H9 (cell line): ENCODE results near the gene MCCC2. TPM values are rescaled to one million over a fixed set of nuclear protein-coding genes. Genes with fewer than 3 reads are reported as not detected.
A peak's percentile ranks its signal among the peaks of the same experiment; 100 is the strongest.

ENCODE experiments used
- DNase-seq: peaks from one replicate; pipeline ENCODE4 v3.0.0-alpha.2; 2017
- H2AFZ ChIP-seq: one replicate; pipeline ENCODE4 v1.6.1; 2013; ENCODE audit warnings: mild to moderate bottlenecking, low read length, control low read depth, moderate library complexity
- H2AK5ac ChIP-seq: 2 replicates; pipeline ENCODE4 v1.6.1; 2013; ENCODE audit warnings: low read length, control low read depth, mixed read lengths; ENCODE audit not compliant: insufficient read length
- H2BK120ac ChIP-seq: one replicate; pipeline ENCODE4 v1.6.1; 2013; ENCODE audit warnings: low read depth, mild to moderate bottlenecking, low read length, control low read depth, inconsistent platforms; ENCODE audit not compliant: poor library complexity, severe bottlenecking
- H2BK12ac ChIP-seq: 2 replicates; pipeline ENCODE4 v1.6.1; 2013; ENCODE audit warnings: low read length, control low read depth, mixed read lengths, low read depth; ENCODE audit not compliant: insufficient read length
- H2BK15ac ChIP-seq: 2 replicates; pipeline ENCODE4 v1.6.1; 2013; ENCODE audit warnings: low read depth, low read length, control low read depth
- H2BK20ac ChIP-seq: one replicate; pipeline ENCODE4 v1.6.1; 2013; ENCODE audit warnings: low read depth, mild to moderate bottlenecking, low read length, control low read depth, inconsistent platforms; ENCODE audit not compliant: poor library complexity, severe bottlenecking
- H2BK5ac ChIP-seq: 2 replicates; pipeline ENCODE4 v1.6.1; 2013; ENCODE audit warnings: low read length, control low read depth, mixed read lengths; ENCODE audit not compliant: insufficient read length
- H3K14ac ChIP-seq: 2 replicates; pipeline ENCODE4 v1.6.1; 2013; ENCODE audit warnings: low read length, control low read depth; ENCODE audit not compliant: insufficient read depth
- H3K18ac ChIP-seq: 2 replicates; pipeline ENCODE4 v1.6.1; 2013; ENCODE audit warnings: low read depth, mild to moderate bottlenecking, mixed read lengths, low read length, control low read depth; ENCODE audit not compliant: insufficient read length
- H3K23ac ChIP-seq: 2 replicates; pipeline ENCODE4 v1.6.1; 2013; ENCODE audit warnings: low read length, control low read depth, mixed read lengths, low read depth; ENCODE audit not compliant: insufficient read length
- H3K23me2 ChIP-seq: 2 replicates; pipeline ENCODE4 v1.6.1; 2013; ENCODE audit warnings: low read depth, mild to moderate bottlenecking, mixed read lengths, low read length, control low read depth; ENCODE audit not compliant: insufficient read length, poor library complexity, severe bottlenecking
- H3K27ac ChIP-seq: 2 replicates; pipeline ENCODE4 v1.5.1; 2013; ENCODE audit warnings: low read length, control low read depth, mixed read lengths, low read depth; ENCODE audit not compliant: insufficient read length
- H3K27me3 ChIP-seq: 2 replicates; pipeline ENCODE4 v1.6.1; 2013; ENCODE audit warnings: low read length, control low read depth, inconsistent platforms; ENCODE audit not compliant: insufficient read depth
- H3K4ac ChIP-seq: 2 replicates; pipeline ENCODE4 v1.6.1; 2013; ENCODE audit warnings: low read depth, mild to moderate bottlenecking, control low read depth, inconsistent platforms, low read length, moderate library complexity
- H3K4me1 ChIP-seq: 2 replicates; pipeline ENCODE4 v1.6.1; 2013; ENCODE audit warnings: low read length, control low read depth, inconsistent platforms; ENCODE audit not compliant: insufficient read depth
- H3K4me2 ChIP-seq: 2 replicates; pipeline ENCODE4 v1.6.1; 2013; ENCODE audit warnings: low read length, control low read depth, mixed read lengths; ENCODE audit not compliant: insufficient read length, insufficient read depth
- H3K56ac ChIP-seq: 2 replicates; pipeline ENCODE4 v1.6.1; 2013; ENCODE audit warnings: low read depth, mild to moderate bottlenecking, mixed read lengths, low read length, control low read depth; ENCODE audit not compliant: insufficient read length
- H3K79me1 ChIP-seq: 2 replicates; pipeline ENCODE4 v1.6.1; 2013; ENCODE audit warnings: low read depth, mild to moderate bottlenecking, moderate library complexity, low read length, control low read depth, inconsistent platforms; ENCODE audit not compliant: insufficient read depth, poor library complexity, severe bottlenecking
- H3K79me2 ChIP-seq: 2 replicates; pipeline ENCODE4 v1.6.1; 2013; ENCODE audit warnings: low read length, control low read depth, inconsistent platforms; ENCODE audit not compliant: insufficient read depth
- H3K9ac ChIP-seq: 2 replicates; pipeline ENCODE4 v1.6.1; 2013; ENCODE audit warnings: low read length, control low read depth, mixed read lengths; ENCODE audit not compliant: insufficient read length; ENCODE audit errors: extremely low read depth
- H3K9me3 ChIP-seq: one replicate; pipeline ENCODE4 v1.6.1; 2013; ENCODE audit warnings: low read depth, low read length, inconsistent platforms; ENCODE audit not compliant: control insufficient read depth
- H3T11ph ChIP-seq: one replicate; pipeline ENCODE4 v1.6.1; 2013; ENCODE audit warnings: mild to moderate bottlenecking, low read length, control low read depth, inconsistent platforms
- H4K20me1 ChIP-seq: one replicate; pipeline ENCODE4 v1.6.1; 2013; ENCODE audit not compliant: control insufficient read depth, insufficient read length, insufficient read depth
- H4K5ac ChIP-seq: 2 replicates; pipeline ENCODE4 v1.6.1; 2013; ENCODE audit warnings: low read depth, mild to moderate bottlenecking, mixed read lengths, low read length, control low read depth; ENCODE audit not compliant: insufficient read length
- H4K8ac ChIP-seq: replicated peaks from 2 replicates; pipeline ENCODE4 v1.6.1; 2013; ENCODE audit warnings: low read length, control low read depth, mixed read lengths, low read depth; ENCODE audit not compliant: insufficient read length
- H4K91ac ChIP-seq: 2 replicates; pipeline ENCODE4 v1.6.1; 2013; ENCODE audit warnings: low read depth, mild to moderate bottlenecking, moderate library complexity, mixed read lengths, low read length, control low read depth; ENCODE audit not compliant: insufficient read length
- H3K27ac Mint-ChIP-seq, 3 experiments: 2 replicates in 2 of 3; 3 replicates in 1 of 3; pipeline ENCODE4 v1.8.0; 2020 to 2021; ENCODE audit warnings: mixed read lengths in 3 of 3, mild to moderate bottlenecking in 1 of 3, moderate library complexity in 1 of 3
- H3K27me3 Mint-ChIP-seq: 2 replicates; pipeline ENCODE4 v1.8.0; 2021; ENCODE audit warnings: low read depth, mild to moderate bottlenecking, moderate library complexity, mixed read lengths
- H3K36me3 Mint-ChIP-seq, 3 experiments: 2 replicates in 2 of 3; 3 replicates in 1 of 3; pipeline ENCODE4 v1.8.0; 2020 to 2021; ENCODE audit warnings: low read depth in 3 of 3, mixed read lengths in 3 of 3; ENCODE audit not compliant: insufficient read depth in 1 of 3
- H3K4me1 Mint-ChIP-seq, 2 experiments: 2 replicates each; pipeline ENCODE4 v1.8.0; 2020; ENCODE audit warnings: mixed read lengths in 2 of 2
- H3K4me3 Mint-ChIP-seq, 2 experiments: 2 replicates in 1 of 2; 3 replicates in 1 of 2; pipeline ENCODE4 v1.8.0; 2020 to 2021; ENCODE audit warnings: mild to moderate bottlenecking in 2 of 2, mixed read lengths in 2 of 2, moderate library complexity in 1 of 2
- H3K9me3 Mint-ChIP-seq, 2 experiments: 2 replicates in 1 of 2; 3 replicates in 1 of 2; pipeline ENCODE4 v1.8.0; 2020; ENCODE audit warnings: mild to moderate bottlenecking in 2 of 2, mixed read lengths in 2 of 2, moderate library complexity in 1 of 2
- CTCF ChIP-seq: fragments of 200-600 bp; sonication (generic); conservative IDR thresholded peaks from 3 replicates; pipeline ENCODE4 v1.8.0; 2021; ENCODE audit warnings: antibody characterized with exemption, mild to moderate bottlenecking
- WGBS: extraction: QIAGEN DNeasy Blood & Tissue Kit; methylation state at CpG from one replicate; pipeline ENCODE4 v1.1.7; 2013; ENCODE audit warnings: missing lambda C conversion rate, low lambda C conversion rate, mixed read lengths; ENCODE audit not compliant: insufficient read length; ENCODE audit errors: extremely low coverage; 5-methylcytosine and 5-hydroxymethylcytosine counted together
- total RNA-seq: library from RNA; stranded (reverse); gene quantifications from 2 replicates; pipeline ENCODE4 v1.2.1, GENCODE V29; 2021

MCCC2 gene
- total RNA-seq, 1 experiment from 2014 or later = 62.7 TPM

- no peak overlapping the region for H4K5ac ChIP-seq
- no peaks in the 10 kb centered on the region for H3K23me2 ChIP-seq
- Mint-ChIP-seq H3K27me3 (peaks cover 5% of the 10 kb centered on the region), H3K9me3 (no peaks in the 10 kb centered on the region), H3K4me3 (peak overlapping the region in 1 of 2 experiments; percentile 10; a peak in 2 of 5 replicates), H3K4me1 (peaks cover 9 to 12% of the 10 kb centered on the region in 2 experiments), H3K36me3 (no peaks in the 10 kb centered on the region), H3K27ac (peak overlapping the region in 1 of 3 experiments; percentile 23; a peak in 3 of 7 replicates)
- TF ChIP-seq CTCF = no peak
- no peak overlapping the region for H2BK20ac ChIP-seq
- no peak overlapping the region for H3K18ac ChIP-seq
- H2BK5ac ChIP-seq = no peak overlapping the region
- no peaks in the 10 kb centered on the region for H3K79me2 ChIP-seq
- H3K4me1 ChIP-seq = no peaks in the 10 kb centered on the region
- H3K4me2 ChIP-seq = peak overlapping the region; percentile 7
- H2BK15ac ChIP-seq = no peak overlapping the region
- no peak overlapping the region for H3K56ac ChIP-seq
- no peak overlapping the region for H3K23ac ChIP-seq
- no peak overlapping the region for H2BK12ac ChIP-seq
- H3T11ph ChIP-seq = no peak overlapping the region
- H4K91ac ChIP-seq = no peak overlapping the region
- no peak overlapping the region for H3K4ac ChIP-seq
- no peaks in the 10 kb centered on the region for H3K79me1 ChIP-seq
- H3K9me3 ChIP-seq = no peaks in the 10 kb centered on the region
- H4K8ac ChIP-seq = no peak overlapping the region
- H3K14ac ChIP-seq = no peak overlapping the region
- no peak overlapping the region for H2BK120ac ChIP-seq
- no peak overlapping the region for H3K9ac ChIP-seq
- H2AK5ac ChIP-seq = no peak overlapping the region
- no peak overlapping the region for H3K27ac ChIP-seq
- WGBS = no CpG with 5 or more reads among the region's 7 CpGs
- no peaks in the 10 kb centered on the region for H4K20me1 ChIP-seq
- H2AFZ ChIP-seq = no peak overlapping the region
- H3K27me3 ChIP-seq = no peaks in the 10 kb centered on the region
- peak; percentile 51 for DNase-seq
Observed at GRCh38 chr5:71693828-71694427, 106.8 kb downstream of the MCCC2 start.
